Suprapubic skin (tissue), 4 donors: Measurements from ENCODE around the gene OPN3. TPM values are rescaled to one million over a fixed set of nuclear protein-coding genes. Genes with fewer than 3 reads are reported as not detected.
"Not testable (repeated sequence)": the region's sequence is repeated elsewhere in the genome, so short reads cannot be mapped to it uniquely, and the experiment has no call there.

ENCODE experiments used
- DNase-seq, 2 donors: peaks; one replicate each; pipeline ENCODE4 v3.0.0-alpha.2; 2019; ENCODE audit warnings: low spot score in 2 of 2
- H3K27ac ChIP-seq: fragments of 200-600 bp; sonication (generic); one replicate; pipeline ENCODE4 v1.5.1; 2019
- H3K27me3 ChIP-seq: fragments of 200-600 bp; sonication (generic); one replicate; pipeline ENCODE4 v1.5.1; 2019
- H3K36me3 ChIP-seq: fragments of 200-600 bp; sonication (generic); one replicate; pipeline ENCODE4 v1.5.1; 2019
- H3K4me1 ChIP-seq: fragments of 200-600 bp; sonication (generic); one replicate; pipeline ENCODE4 v1.5.1; 2019
- H3K4me3 ChIP-seq: fragments of 200-600 bp; sonication (generic); one replicate; pipeline ENCODE4 v1.5.1; 2019; ENCODE audit warnings: mild to moderate bottlenecking
- H3K9me3 ChIP-seq: fragments of 200-600 bp; sonication (generic); one replicate; pipeline ENCODE4 v1.5.1; 2019
- EP300 ChIP-seq: sonication (generic); formaldehyde crosslinking; IDR thresholded peaks from one replicate; pipeline ENCODE4 v1.6.1; 2017; ENCODE audit warnings: antibody characterized with exemption
- POLR2A ChIP-seq, 2 donors: fragments of 450-650 bp; IDR thresholded peaks; one replicate each; pipeline ENCODE4 v1.6.1; 2017; ENCODE audit warnings: antibody characterized with exemption in 2 of 2, mild to moderate bottlenecking in 2 of 2, moderate library complexity in 2 of 2
- POLR2AphosphoS5 ChIP-seq, 3 donors: sonication (generic); formaldehyde crosslinking; IDR thresholded peaks; one replicate each; pipeline ENCODE4 v1.6.1; 2017; ENCODE audit warnings: antibody characterized with exemption in 3 of 3
- WGBS: methylation state at CpG from one replicate; pipeline ENCODE4 v1.1.5; 2018; 5-methylcytosine and 5-hydroxymethylcytosine counted together
- total RNA-seq, 4 donors: library from RNA; depleted of rRNA; stranded (reverse); fragments of >200 nt; gene quantifications; one replicate each; pipeline ENCODE4 v1.1.0, GENCODE V29; 2016
- TF ChIP-seq, protein P1 (sequence below), 2 donors: fragments of 200-600 bp in 1 of 2; fragments of 450-650 bp in 1 of 2; sonication (generic) in 1 of 2; IDR thresholded peaks; one replicate each; pipeline ENCODE4 v1.5.1; 2016 to 2019; ENCODE audit warnings: antibody characterized with exemption in 2 of 2, mild to moderate bottlenecking in 1 of 2, moderate library complexity in 1 of 2

The OPN3 gene
- total RNA-seq, 4 donors from 2014 or later = 16.9 to 41.8 (median 28.4) TPM

DNA sequence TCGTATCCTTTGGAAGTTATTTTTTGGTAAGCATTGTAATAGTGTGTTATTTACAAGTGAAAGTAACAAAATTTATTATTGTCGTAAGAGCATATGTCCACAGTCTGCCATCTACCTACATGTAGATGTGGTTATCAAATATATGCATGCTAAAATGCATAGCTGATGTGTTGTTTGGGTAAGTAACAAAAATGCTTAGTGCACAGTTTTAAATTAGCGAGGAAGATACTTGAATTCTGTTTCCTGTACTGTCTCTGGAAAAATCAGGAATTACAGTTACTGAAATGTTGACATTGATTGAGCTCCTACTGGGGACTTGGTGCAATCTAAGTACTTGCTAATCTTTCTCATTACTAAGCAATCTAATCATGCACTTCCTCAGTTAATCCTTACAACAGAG, 26.2 kb upstream of the OPN3 start:
- WGBS = 85% methylated on average over 3 of the region's 3 CpGs
- Histone ChIP-seq H3K4me3 (no peak overlapping the region), H3K27me3 (no peaks in the 10 kb centered on the region), H3K27ac (no peak overlapping the region), H3K4me1 (no peaks in the 10 kb centered on the region), H3K9me3 (no peaks in the 10 kb centered on the region), H3K36me3 (no peaks in the 10 kb centered on the region)
- TF ChIP-seq EP300 = no peak
- no peak for TF ChIP-seq POLR2AphosphoS5 (IDR thresholded peaks at IDR 0.05)
- no peak for TF ChIP-seq POLR2A (IDR thresholded peaks at IDR 0.05)
- TF ChIP-seq, protein P1, sequence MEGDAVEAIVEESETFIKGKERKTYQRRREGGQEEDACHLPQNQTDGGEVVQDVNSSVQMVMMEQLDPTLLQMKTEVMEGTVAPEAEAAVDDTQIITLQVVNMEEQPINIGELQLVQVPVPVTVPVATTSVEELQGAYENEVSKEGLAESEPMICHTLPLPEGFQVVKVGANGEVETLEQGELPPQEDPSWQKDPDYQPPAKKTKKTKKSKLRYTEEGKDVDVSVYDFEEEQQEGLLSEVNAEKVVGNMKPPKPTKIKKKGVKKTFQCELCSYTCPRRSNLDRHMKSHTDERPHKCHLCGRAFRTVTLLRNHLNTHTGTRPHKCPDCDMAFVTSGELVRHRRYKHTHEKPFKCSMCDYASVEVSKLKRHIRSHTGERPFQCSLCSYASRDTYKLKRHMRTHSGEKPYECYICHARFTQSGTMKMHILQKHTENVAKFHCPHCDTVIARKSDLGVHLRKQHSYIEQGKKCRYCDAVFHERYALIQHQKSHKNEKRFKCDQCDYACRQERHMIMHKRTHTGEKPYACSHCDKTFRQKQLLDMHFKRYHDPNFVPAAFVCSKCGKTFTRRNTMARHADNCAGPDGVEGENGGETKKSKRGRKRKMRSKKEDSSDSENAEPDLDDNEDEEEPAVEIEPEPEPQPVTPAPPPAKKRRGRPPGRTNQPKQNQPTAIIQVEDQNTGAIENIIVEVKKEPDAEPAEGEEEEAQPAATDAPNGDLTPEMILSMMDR (IDR thresholded peaks at IDR 0.05) = no peak
- no peak for DNase-seq

DNA sequence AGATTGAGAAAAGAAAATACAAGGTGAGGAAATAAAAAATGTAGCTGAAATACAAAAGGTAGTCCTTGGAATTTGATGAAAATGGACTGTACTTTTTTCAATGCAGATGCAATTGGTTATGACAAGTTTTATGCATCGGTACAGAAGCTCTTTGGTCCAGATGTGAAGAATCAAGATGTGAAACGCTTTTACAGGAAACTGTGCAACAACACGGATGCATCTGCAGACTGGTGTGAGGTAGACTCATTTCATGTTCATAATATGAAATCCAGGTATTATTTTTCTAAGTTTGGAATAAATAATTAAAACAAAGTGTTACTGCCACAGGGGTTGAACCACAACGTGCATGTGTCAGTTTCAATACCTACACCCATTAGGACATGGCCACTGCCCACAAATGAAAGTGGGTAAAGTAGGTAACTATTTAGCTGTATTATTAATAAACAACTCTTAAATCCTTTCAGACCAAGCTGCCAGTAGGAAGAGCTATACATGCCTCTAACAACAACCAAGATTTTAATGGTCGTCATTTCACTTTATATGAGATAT, 20.3 kb upstream of the OPN3 start:
- WGBS = 70% methylated on average over 5 of the region's 5 CpGs
- Histone ChIP-seq H3K27me3 (no peaks in the 10 kb centered on the region), H3K27ac (no peak overlapping the region), H3K4me3 (no peak overlapping the region), H3K9me3 (no peaks in the 10 kb centered on the region), H3K36me3 (no peaks in the 10 kb centered on the region), H3K4me1 (no peaks in the 10 kb centered on the region)
- DNase-seq = no peak
- TF ChIP-seq EP300 = no peak
- no peak for TF ChIP-seq POLR2AphosphoS5 (IDR thresholded peaks at IDR 0.05)
- TF ChIP-seq, protein P1 (IDR thresholded peaks at IDR 0.05) = no peak
- no peak for TF ChIP-seq POLR2A (IDR thresholded peaks at IDR 0.05)

DNA sequence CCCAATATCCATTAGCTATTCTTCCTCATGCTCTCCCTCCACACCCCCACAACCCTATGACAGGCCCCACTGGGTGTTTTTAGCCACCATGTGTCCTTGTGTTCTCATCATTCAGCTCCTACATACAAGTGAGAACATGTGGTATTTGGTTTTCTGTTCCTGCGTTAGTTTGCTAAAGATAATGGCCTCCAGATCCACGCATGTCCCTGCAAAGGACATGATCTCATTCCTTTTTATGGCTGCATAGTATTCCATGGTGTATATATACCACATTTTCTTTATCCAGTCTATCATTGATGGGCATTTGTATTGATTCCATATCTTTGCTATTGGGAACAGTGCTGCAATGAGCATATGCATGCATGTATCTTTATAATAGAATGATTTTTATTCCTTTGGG, 18.8 kb upstream of the OPN3 start:
- H3K36me3 ChIP-seq, H3K4me3 ChIP-seq, DNase-seq, H3K27ac ChIP-seq, H3K4me1 ChIP-seq, H3K9me3 ChIP-seq, H3K27me3 ChIP-seq: not testable (repeated sequence)
- 80% methylated on average over 2 of the region's 2 CpGs for WGBS

DNA sequence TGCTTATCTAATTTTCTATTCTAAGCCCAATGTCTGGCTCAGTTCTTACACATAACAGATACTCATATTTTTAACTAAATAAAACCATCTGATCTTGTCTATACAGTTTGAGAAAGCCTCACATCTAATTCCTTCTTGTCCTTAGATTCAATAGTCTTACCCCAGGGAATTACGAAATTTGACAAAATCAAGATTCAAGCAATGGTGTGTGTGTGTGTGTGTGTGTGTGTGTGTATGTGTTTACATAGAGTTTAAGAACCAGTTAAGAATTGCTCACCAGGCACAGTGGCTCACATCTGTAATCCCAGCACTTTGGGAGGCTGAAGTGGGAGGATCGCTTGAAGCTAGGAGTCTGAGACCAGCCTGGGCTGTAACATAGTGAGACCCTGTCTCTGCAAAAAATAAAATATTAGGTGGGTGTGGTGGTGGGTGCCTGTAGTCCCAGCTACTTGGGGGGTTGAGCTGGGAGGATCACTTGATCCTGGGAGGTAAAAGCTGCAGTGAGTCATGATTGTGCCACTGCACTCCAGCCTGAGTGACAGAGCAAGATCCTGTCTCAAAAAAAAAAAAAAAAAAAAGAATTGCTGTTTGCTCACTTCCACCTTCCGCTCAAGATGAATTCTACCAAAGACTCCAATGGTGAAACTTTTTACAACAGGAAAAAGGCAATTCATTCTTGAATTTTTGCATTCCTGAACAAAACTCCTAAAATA, 18.1 kb upstream of the OPN3 start:
- DNase-seq = no peak
- no peak for TF ChIP-seq EP300
- no peak for TF ChIP-seq POLR2AphosphoS5 (IDR thresholded peaks at IDR 0.05)
- TF ChIP-seq, protein P1 (IDR thresholded peaks at IDR 0.05) = no peak
- no peak for TF ChIP-seq POLR2A (IDR thresholded peaks at IDR 0.05)
- WGBS = 87% methylated on average over 3 of the region's 3 CpGs
- Histone ChIP-seq H3K4me1 (no peaks in the 10 kb centered on the region), H3K27me3 (no peaks in the 10 kb centered on the region), H3K4me3 (no peak overlapping the region), H3K27ac (no peak overlapping the region), H3K9me3 (no peaks in the 10 kb centered on the region), H3K36me3 (no peaks in the 10 kb centered on the region)

DNA sequence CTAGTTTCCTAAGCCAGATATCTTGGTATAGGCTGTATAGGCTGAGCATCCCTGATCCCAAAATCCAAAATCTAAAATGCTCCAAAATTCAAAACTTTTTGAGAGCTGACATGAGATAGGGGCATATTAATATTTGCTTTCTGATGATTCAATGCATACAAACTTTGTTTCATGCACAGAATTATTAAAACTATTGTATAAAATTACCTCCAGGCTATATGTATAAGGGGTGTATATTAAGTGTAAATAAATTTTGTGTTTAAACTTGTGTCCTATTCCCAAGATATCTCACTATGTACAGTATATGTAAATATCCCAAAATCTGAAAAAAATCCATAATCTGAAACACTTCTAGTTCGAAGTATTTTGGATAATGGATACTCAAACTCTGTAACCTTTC, 14.5 kb upstream of the OPN3 start:
- no peak for DNase-seq
- Histone ChIP-seq H3K9me3 (no peaks in the 10 kb centered on the region), H3K27me3 (no peaks in the 10 kb centered on the region), H3K27ac (no peak overlapping the region), H3K4me1 (no peaks in the 10 kb centered on the region), H3K36me3 (no peaks in the 10 kb centered on the region), H3K4me3 (no peak overlapping the region)
- TF ChIP-seq POLR2AphosphoS5 (IDR thresholded peaks at IDR 0.05) (no peak), POLR2A (IDR thresholded peaks at IDR 0.05) (no peak), EP300 (no peak)
- TF ChIP-seq, protein P1 (IDR thresholded peaks at IDR 0.05) = no peak
- 83% methylated on average over 1 of the region's 1 CpG for WGBS
